ENCODE data around the gene GALNT12. TPM values are rescaled to one million over a fixed set of nuclear protein-coding genes. Genes with fewer than 3 reads are reported as not detected.
A peak's percentile ranks its signal among the peaks of the same experiment; 100 is the strongest.

GALNT12 gene
- total RNA-seq, 1 donor from 2014 or later, result 10.2 TPM

- DNase-seq (ENCODE audit: low read depth), result no peak
- H3K4me3 ChIP-seq (ENCODE audit: low read depth, low read length), result no peak overlapping the region
- no peaks in the 10 kb centered on the region for H3K36me3 ChIP-seq (ENCODE audit: control insufficient read depth, insufficient read depth, low read length)
- no peaks in the 10 kb centered on the region for H3K27me3 ChIP-seq (ENCODE audit: control insufficient read depth, insufficient read depth, low read length)
- no peak for TF ChIP-seq CTCF (IDR thresholded peaks at IDR 0.05; ENCODE audit: insufficient read depth, low read length, poor library complexity, severe bottlenecking)
Observed at GRCh38 chr9:98778251-98778650, 29.2 kb upstream of the GALNT12 start.

- H3K27me3 ChIP-seq (ENCODE audit: control insufficient read depth, insufficient read depth, low read length), result no peaks in the 10 kb centered on the region
- DNase-seq (ENCODE audit: low read depth), result peak; percentile 47
- H3K4me3 ChIP-seq (ENCODE audit: low read depth, low read length), result no peak overlapping the region
- TF ChIP-seq CTCF (IDR thresholded peaks at IDR 0.05; ENCODE audit: insufficient read depth, low read length, poor library complexity, severe bottlenecking), result no peak
- no peaks in the 10 kb centered on the region for H3K36me3 ChIP-seq (ENCODE audit: control insufficient read depth, insufficient read depth, low read length)
Observed at GRCh38 chr9:98778711-98779530, 28.5 kb upstream of the GALNT12 start.

- no peaks in the 10 kb centered on the region for H3K36me3 ChIP-seq (ENCODE audit: control insufficient read depth, insufficient read depth, low read length)
- no peak overlapping the region for H3K4me3 ChIP-seq (ENCODE audit: low read depth, low read length)
- DNase-seq (ENCODE audit: low read depth), result no peak
- TF ChIP-seq CTCF (IDR thresholded peaks at IDR 0.05; ENCODE audit: insufficient read depth, low read length, poor library complexity, severe bottlenecking), result no peak
- no peaks in the 10 kb centered on the region for H3K27me3 ChIP-seq (ENCODE audit: control insufficient read depth, insufficient read depth, low read length)
Observed at GRCh38 chr9:98780059-98780749, 27.3 kb upstream of the GALNT12 start.

- Histone ChIP-seq H3K4me3 (ENCODE audit: low read depth, low read length) (no peak overlapping the region), H3K36me3 (ENCODE audit: control insufficient read depth, insufficient read depth, low read length) (no peaks in the 10 kb centered on the region), H3K27me3 (ENCODE audit: control insufficient read depth, insufficient read depth, low read length) (no peaks in the 10 kb centered on the region)
- no peak for TF ChIP-seq CTCF (IDR thresholded peaks at IDR 0.05; ENCODE audit: insufficient read depth, low read length, poor library complexity, severe bottlenecking)
- no peak for DNase-seq (ENCODE audit: low read depth)
Observed at GRCh38 chr9:98781588-98782383, 25.7 kb upstream of the GALNT12 start.

- H3K27me3 ChIP-seq (ENCODE audit: control insufficient read depth, insufficient read depth, low read length), result no peaks in the 10 kb centered on the region
- no peaks in the 10 kb centered on the region for H3K36me3 ChIP-seq (ENCODE audit: control insufficient read depth, insufficient read depth, low read length)
- TF ChIP-seq CTCF (IDR thresholded peaks at IDR 0.05; ENCODE audit: insufficient read depth, low read length, poor library complexity, severe bottlenecking), result no peak
- no peak overlapping the region for H3K4me3 ChIP-seq (ENCODE audit: low read depth, low read length)
- DNase-seq (ENCODE audit: low read depth), result no peak
Observed at GRCh38 chr9:98783518-98784226, 23.8 kb upstream of the GALNT12 start.
